ENCODE data around the gene RFWD3.
A peak's percentile ranks its signal among the peaks of the same experiment; 100 is the strongest.

RFWD3 gene

GRCh38 chr16:74608381-74608780, 58.3 kb downstream of the RFWD3 start:
- Histone ChIP-seq H4K5ac (ENCODE audit: low read length) (no peak overlapping the region), H3K23ac (ENCODE audit: low read length) (no peak overlapping the region), H3K56ac (ENCODE audit: low read length) (peak overlapping the region; percentile 83), H4K8ac (ENCODE audit: low read depth, low read length) (no peak overlapping the region), H3K9ac (ENCODE audit: low read length) (no peak overlapping the region), H3K27me3 (ENCODE audit: insufficient read depth, low read length, poor library complexity) (no peaks in the 10 kb centered on the region), H3K4ac (ENCODE audit: low read depth, low read length) (no peak overlapping the region), H2AK5ac (ENCODE audit: low read length) (peak overlapping the region; percentile 54), H3K79me2 (ENCODE audit: control insufficient read depth, insufficient read depth, low read length) (peaks cover 27% of the 10 kb centered on the region), H3K27ac (ENCODE audit: low read depth, low read length) (no peak overlapping the region), H3K4me2 (ENCODE audit: low read length) (no peak overlapping the region), H3K4me3 (ENCODE audit: low read length) (no peak overlapping the region), H3K4me1 (ENCODE audit: control insufficient read depth, low read depth, low read length) (peaks cover 5% of the 10 kb centered on the region), H3K18ac (ENCODE audit: low read length) (no peak overlapping the region), H2BK5ac (ENCODE audit: low read length) (no peak overlapping the region), H3K36me3 (ENCODE audit: control insufficient read depth, insufficient read depth, low read length) (no peaks in the 10 kb centered on the region), H3K79me1 (ENCODE audit: low read length) (no peaks in the 10 kb centered on the region), H2BK120ac (ENCODE audit: low read depth, low read length) (no peak overlapping the region), H2BK15ac (replicated peaks; ENCODE audit: low read depth) (no peak overlapping the region)
- WGBS (ENCODE audit: extremely low coverage, insufficient coverage, low lambda C conversion rate), result no CpG with 5 or more reads among the region's 6 CpGs
- DNase-seq, result no peak

GRCh38 chr16:74607962-74608356, 58.7 kb downstream of the RFWD3 start:
- Histone ChIP-seq H3K79me1 (ENCODE audit: low read length) (no peaks in the 10 kb centered on the region), H2BK120ac (ENCODE audit: low read depth, low read length) (no peak overlapping the region), H3K18ac (ENCODE audit: low read length) (no peak overlapping the region), H3K4me3 (ENCODE audit: low read length) (no peak overlapping the region), H3K4me1 (ENCODE audit: control insufficient read depth, low read depth, low read length) (peaks cover 5% of the 10 kb centered on the region), H3K4me2 (ENCODE audit: low read length) (no peak overlapping the region), H3K79me2 (ENCODE audit: control insufficient read depth, insufficient read depth, low read length) (peaks cover 31% of the 10 kb centered on the region), H3K56ac (ENCODE audit: low read length) (peak overlapping the region; percentile 83), H4K8ac (ENCODE audit: low read depth, low read length) (no peak overlapping the region), H2BK15ac (replicated peaks; ENCODE audit: low read depth) (no peak overlapping the region), H4K5ac (ENCODE audit: low read length) (no peak overlapping the region), H3K27ac (ENCODE audit: low read depth, low read length) (no peak overlapping the region), H3K36me3 (ENCODE audit: control insufficient read depth, insufficient read depth, low read length) (no peaks in the 10 kb centered on the region), H2BK5ac (ENCODE audit: low read length) (no peak overlapping the region), H3K23ac (ENCODE audit: low read length) (no peak overlapping the region), H3K4ac (ENCODE audit: low read depth, low read length) (no peak overlapping the region), H3K27me3 (ENCODE audit: insufficient read depth, low read length, poor library complexity) (no peaks in the 10 kb centered on the region), H3K9ac (ENCODE audit: low read length) (peak overlapping the region; percentile 4), H2AK5ac (ENCODE audit: low read length) (peak overlapping the region; percentile 54)
- DNase-seq, result peak; percentile 75
- no CpG with 5 or more reads among the region's 6 CpGs for WGBS (ENCODE audit: extremely low coverage, insufficient coverage, low lambda C conversion rate)

DNA sequence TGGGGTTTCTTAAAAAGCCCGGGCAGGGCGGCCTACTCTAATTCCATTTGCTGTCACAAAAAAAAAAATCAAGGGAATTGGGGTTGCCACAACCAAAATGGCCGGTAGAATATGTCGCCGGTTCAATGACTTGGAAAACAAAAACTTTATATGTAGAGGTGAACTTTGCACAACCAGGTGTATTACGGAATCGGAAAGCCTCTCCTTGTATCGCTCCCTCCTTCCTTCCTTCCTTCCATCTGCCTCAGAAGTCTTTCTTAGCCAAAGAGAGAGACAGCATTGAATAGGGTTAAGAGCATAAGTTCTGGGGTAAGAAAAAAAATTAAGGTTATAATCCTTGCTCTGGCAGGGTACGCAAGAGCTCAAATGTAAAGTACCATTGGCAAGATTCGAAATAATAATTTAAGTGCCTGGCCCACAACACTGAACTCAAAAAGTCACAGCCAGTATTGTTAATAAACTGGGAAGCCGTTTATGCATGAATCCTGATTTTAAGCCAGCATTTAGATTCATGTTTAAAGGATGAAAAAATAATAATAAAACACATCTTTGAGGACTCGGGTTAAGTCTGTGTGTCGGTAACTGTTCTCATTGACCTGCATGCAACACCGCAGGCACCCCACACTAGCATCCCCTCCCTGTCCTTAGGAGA, 59.2 kb downstream of the RFWD3 start:
- no peak overlapping the region for H2BK120ac ChIP-seq (ENCODE audit: low read depth, low read length)
- peak overlapping the region; percentile 69 for H3K18ac ChIP-seq (ENCODE audit: low read length)
- peak overlapping the region; percentile 65 for H3K9ac ChIP-seq (ENCODE audit: low read length)
- H3K4me1 ChIP-seq (ENCODE audit: control insufficient read depth, low read depth, low read length), result peaks cover 5% of the 10 kb centered on the region
- peaks cover 36% of the 10 kb centered on the region for H3K79me2 ChIP-seq (ENCODE audit: control insufficient read depth, insufficient read depth, low read length)
- no peak overlapping the region for H2BK15ac ChIP-seq (replicated peaks; ENCODE audit: low read depth)
- no peaks in the 10 kb centered on the region for H3K27me3 ChIP-seq (ENCODE audit: insufficient read depth, low read length, poor library complexity)
- H4K5ac ChIP-seq (ENCODE audit: low read length), result no peak overlapping the region
- no peak overlapping the region for H3K27ac ChIP-seq (ENCODE audit: low read depth, low read length)
- no peak overlapping the region for H3K4me3 ChIP-seq (ENCODE audit: low read length)
- H2BK5ac ChIP-seq (ENCODE audit: low read length), result no peak overlapping the region
- no peak overlapping the region for H3K23ac ChIP-seq (ENCODE audit: low read length)
- H3K56ac ChIP-seq (ENCODE audit: low read length), result peak overlapping the region; percentile 83
- no peak overlapping the region for H2AK5ac ChIP-seq (ENCODE audit: low read length)
- no peak overlapping the region for H4K8ac ChIP-seq (ENCODE audit: low read depth, low read length)
- no peaks in the 10 kb centered on the region for H3K36me3 ChIP-seq (ENCODE audit: control insufficient read depth, insufficient read depth, low read length)
- DNase-seq, result no peak
- no peaks in the 10 kb centered on the region for H3K79me1 ChIP-seq (ENCODE audit: low read length)
- WGBS (ENCODE audit: extremely low coverage, insufficient coverage, low lambda C conversion rate), result no CpG with 5 or more reads among the region's 14 CpGs
- H3K4ac ChIP-seq (ENCODE audit: low read depth, low read length), result no peak overlapping the region
- peak overlapping the region; percentile 79 for H3K4me2 ChIP-seq (ENCODE audit: low read length)

- H2BK15ac ChIP-seq (replicated peaks; ENCODE audit: low read depth), result no peak within 1 kb of the TSS
- peaks cover 6% of the 10 kb centered on the region for H3K4me1 ChIP-seq (ENCODE audit: control insufficient read depth, low read depth, low read length)
- peak within 1 kb of the TSS; percentile 72 for H3K18ac ChIP-seq (ENCODE audit: low read length)
- H3K56ac ChIP-seq (ENCODE audit: low read length), result peak within 1 kb of the TSS; percentile 96
- H3K27ac ChIP-seq (ENCODE audit: low read depth, low read length), result peak within 1 kb of the TSS; percentile 99
- peak within 1 kb of the TSS; percentile 92 for H3K9ac ChIP-seq (ENCODE audit: low read length)
- DNase-seq, result peak; percentile 96
- H2AK5ac ChIP-seq (ENCODE audit: low read length), result no peak within 1 kb of the TSS
- no peaks in the 10 kb centered on the region for H3K27me3 ChIP-seq (ENCODE audit: insufficient read depth, low read length, poor library complexity)
- no peak within 1 kb of the TSS for H4K8ac ChIP-seq (ENCODE audit: low read depth, low read length)
- WGBS (ENCODE audit: extremely low coverage, insufficient coverage, low lambda C conversion rate), result no CpG with 5 or more reads among the region's 77 CpGs
- H4K5ac ChIP-seq (ENCODE audit: low read length), result no peak within 1 kb of the TSS
- peak within 1 kb of the TSS; percentile 84 for H3K4me3 ChIP-seq (ENCODE audit: low read length)
- peaks cover 36% of the 10 kb centered on the region for H3K79me2 ChIP-seq (ENCODE audit: control insufficient read depth, insufficient read depth, low read length)
- no peaks in the 10 kb centered on the region for H3K79me1 ChIP-seq (ENCODE audit: low read length)
- peak within 1 kb of the TSS; percentile 79 for H3K4me2 ChIP-seq (ENCODE audit: low read length)
- no peaks in the 10 kb centered on the region for H3K36me3 ChIP-seq (ENCODE audit: control insufficient read depth, insufficient read depth, low read length)
- H3K4ac ChIP-seq (ENCODE audit: low read depth, low read length), result peak within 1 kb of the TSS; percentile 73
- peak within 1 kb of the TSS; percentile 83 for H2BK5ac ChIP-seq (ENCODE audit: low read length)
- peak within 1 kb of the TSS; percentile 6 for H2BK120ac ChIP-seq (ENCODE audit: low read depth, low read length)
- peak within 1 kb of the TSS; percentile 60 for H3K23ac ChIP-seq (ENCODE audit: low read length)
Measured at GRCh38 chr16:74606521-74607309, 60.0 kb downstream of the RFWD3 start, which contains the start of gene GLG1. Gene GLG1, minus strand, starts transcription at chr16:74607114. Its CDS starts 20 bp downstream, at chr16:74607094.

DNA sequence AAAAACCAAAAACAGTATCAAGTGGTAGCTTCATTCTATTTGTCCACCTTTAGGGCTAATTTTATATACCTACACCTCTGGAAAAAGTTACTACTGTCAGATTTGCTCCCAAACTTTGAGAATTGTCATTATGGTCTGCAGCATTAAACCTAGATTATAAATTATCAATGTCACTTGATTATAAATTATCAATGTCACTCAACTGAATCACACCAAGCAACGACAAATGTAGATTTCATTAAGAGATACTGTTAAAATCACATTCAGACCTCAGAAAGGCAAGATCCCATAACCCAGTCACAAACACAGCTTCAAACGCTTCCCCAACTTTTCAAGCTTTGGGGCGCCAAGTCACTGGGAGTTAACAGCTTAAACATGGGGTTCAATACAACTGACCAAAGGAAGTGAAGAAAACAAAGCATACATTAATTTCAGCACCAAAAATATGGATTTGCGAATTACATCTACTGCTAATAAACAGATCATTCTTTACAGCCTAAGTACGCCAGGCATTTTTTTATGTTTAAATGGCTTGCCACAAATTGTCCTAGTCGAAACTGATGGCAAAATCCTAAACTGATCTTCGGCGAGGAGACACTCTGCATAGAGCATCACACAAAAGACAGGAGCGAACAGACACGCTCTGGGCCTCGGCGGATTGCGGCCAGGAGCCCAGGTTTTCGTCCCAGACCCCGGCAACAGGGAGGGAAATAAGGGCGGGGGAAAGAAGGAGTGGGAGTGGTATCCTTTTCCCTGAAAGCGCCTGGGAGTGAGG, 60.7 kb downstream of the RFWD3 start:
- Histone ChIP-seq H3K4me3 (ENCODE audit: low read length) (peak overlapping the region; percentile 84), H3K79me2 (ENCODE audit: control insufficient read depth, insufficient read depth, low read length) (peaks cover 43% of the 10 kb centered on the region), H4K8ac (ENCODE audit: low read depth, low read length) (no peak overlapping the region), H3K18ac (ENCODE audit: low read length) (peak overlapping the region; percentile 5), H4K5ac (ENCODE audit: low read length) (no peak overlapping the region), H3K56ac (ENCODE audit: low read length) (peak overlapping the region; percentile 96), H3K27ac (ENCODE audit: low read depth, low read length) (peak overlapping the region; percentile 99), H3K4me2 (ENCODE audit: low read length) (peak overlapping the region; percentile 15), H3K9ac (ENCODE audit: low read length) (peak overlapping the region; percentile 92), H3K27me3 (ENCODE audit: insufficient read depth, low read length, poor library complexity) (no peaks in the 10 kb centered on the region), H2BK15ac (replicated peaks; ENCODE audit: low read depth) (no peak overlapping the region), H3K79me1 (ENCODE audit: low read length) (peaks cover 2% of the 10 kb centered on the region), H3K23ac (ENCODE audit: low read length) (peak overlapping the region; percentile 60), H3K36me3 (ENCODE audit: control insufficient read depth, insufficient read depth, low read length) (no peaks in the 10 kb centered on the region), H2BK5ac (ENCODE audit: low read length) (peak overlapping the region; percentile 65), H3K4ac (ENCODE audit: low read depth, low read length) (no peak overlapping the region), H2BK120ac (ENCODE audit: low read depth, low read length) (no peak overlapping the region), H3K4me1 (ENCODE audit: control insufficient read depth, low read depth, low read length) (peaks cover 9% of the 10 kb centered on the region), H2AK5ac (ENCODE audit: low read length) (no peak overlapping the region)
- no peak for DNase-seq
- no CpG with 5 or more reads among the region's 17 CpGs for WGBS (ENCODE audit: extremely low coverage, insufficient coverage, low lambda C conversion rate)

Measured in mesendoderm (in vitro differentiated cells).